ENCODE results near the gene ATP2B2. TPM values are rescaled to one million over a fixed set of nuclear protein-coding genes. Genes with fewer than 3 reads are reported as not detected.

The ATP2B2 gene
- total and polyA plus RNA-seq, 2 of the 8 experiments (the other 6 are each of a cell fraction or from before 2014, with no cell fraction given), result 0.14 to 1.2 TPM

- TF ChIP-seq EP300 (IDR thresholded peaks at IDR 0.05; ENCODE audit: borderline replicate concordance in 1 of 2, low read depth in 2 of 2, low read length in 2 of 2), result no peak
- no peak for TF ChIP-seq JUND (IDR thresholded peaks at IDR 0.05; ENCODE audit: low read length)
- no peak for TF ChIP-seq BRCA1 (IDR thresholded peaks at IDR 0.05; ENCODE audit: low read depth, low read length)
- TF ChIP-seq RBBP5 (IDR thresholded peaks at IDR 0.05; ENCODE audit: borderline replicate concordance, low read depth, low read length), result no peak
- TF ChIP-seq SAP30 (IDR thresholded peaks at IDR 0.05; ENCODE audit: insufficient read depth, insufficient replicate concordance, low read length), result no peak
Observed at GRCh38 chr3:10336761-10337160, 168.6 kb downstream of the ATP2B2 start (continued).

Measured in H1 (cell line).